Neural cell (in vitro differentiated cells): ENCODE results near the gene HOXB1. TPM values are rescaled to one million over a fixed set of nuclear protein-coding genes. Genes with fewer than 3 reads are reported as not detected.

ENCODE experiments used
- H2AFZ ChIP-seq: fragments of 200-600, 300-800 bp; sonication (generic), shearing (Covaris generic); 2 replicates; pipeline ENCODE4 v1.6.0; 2014; ENCODE audit warnings: low read depth, mild to moderate bottlenecking, antibody characterized with exemption, low read length, moderate library complexity
- H3F3A ChIP-seq: fragments of 200-600 bp; shearing (Covaris generic); 2 replicates; pipeline ENCODE4 v1.6.1; 2016; ENCODE audit warnings: mild to moderate bottlenecking, moderate library complexity, mixed read lengths, antibody characterized with exemption, low read length; ENCODE audit not compliant: insufficient read depth, poor library complexity, severe bottlenecking
- H3K27ac ChIP-seq: fragments of 200-600, 300-800 bp; sonication (generic), shearing (Covaris generic); 2 replicates; pipeline ENCODE4 v1.5.1; 2014; ENCODE audit warnings: mild to moderate bottlenecking, low read length, moderate library complexity
- H3K27me3 ChIP-seq: fragments of 300-800, 200-600 bp; sonication (generic), shearing (Covaris generic); 2 replicates; pipeline ENCODE4 v1.6.0; 2014; ENCODE audit warnings: mild to moderate bottlenecking, low read depth, low read length, moderate library complexity; ENCODE audit not compliant: insufficient read depth
- H3K36me3 ChIP-seq: fragments of 300-800, 200-600 bp; sonication (generic), shearing (Covaris generic); 2 replicates; pipeline ENCODE4 v1.5.1; 2014; ENCODE audit warnings: mild to moderate bottlenecking, antibody characterized with exemption, low read length, moderate library complexity; ENCODE audit not compliant: insufficient read depth
- H3K4me2 ChIP-seq: fragments of 300-800, 200-600 bp; sonication (generic), shearing (Covaris generic); 2 replicates; pipeline ENCODE4 v1.6.0; 2014; ENCODE audit warnings: mild to moderate bottlenecking, low read length
- H3K4me3 ChIP-seq: fragments of 300-800, 200-600 bp; sonication (generic), shearing (Covaris generic); 2 replicates; pipeline ENCODE4 v1.5.1; 2014; ENCODE audit warnings: mild to moderate bottlenecking, low read length, moderate library complexity
- H3K79me2 ChIP-seq: fragments of 200-600 bp; shearing (Covaris generic); replicated peaks from 2 replicates; pipeline ENCODE4 v1.6.0; 2014; ENCODE audit warnings: mild to moderate bottlenecking, low read length, moderate library complexity; ENCODE audit not compliant: insufficient read depth
- H3K9ac ChIP-seq: fragments of 300-800, 200-600 bp; sonication (generic), shearing (Covaris generic); 2 replicates; pipeline ENCODE4 v1.6.1; 2016; ENCODE audit warnings: mild to moderate bottlenecking, low read length, mixed read lengths
- H3K9me2 ChIP-seq: fragments of 200-600 bp; shearing (Covaris generic); 2 replicates; pipeline ENCODE4 v1.6.1; 2016; ENCODE audit warnings: mild to moderate bottlenecking, low read length, mixed read lengths; ENCODE audit not compliant: insufficient read depth
- H3K9me3 ChIP-seq: fragments of 200-600, 300-800 bp; sonication (generic), shearing (Covaris generic); 2 replicates; pipeline ENCODE4 v1.6.1; 2016; ENCODE audit warnings: mild to moderate bottlenecking, mixed run types, low read length, moderate library complexity, mixed read lengths
- H4K20me1 ChIP-seq: fragments of 200-600 bp; shearing (Covaris generic); 2 replicates; pipeline ENCODE4 v1.6.1; 2016; ENCODE audit warnings: mild to moderate bottlenecking, mixed run types; ENCODE audit not compliant: insufficient read depth
- CTCF ChIP-seq: fragments of 450-650 bp; IDR thresholded peaks from 2 replicates; pipeline ENCODE4 v1.5.1; 2014; ENCODE audit warnings: antibody characterized with exemption, mild to moderate bottlenecking, moderate library complexity; ENCODE audit not compliant: poor library complexity, severe bottlenecking
- EP300 ChIP-seq: fragments of 450-650 bp; conservative IDR thresholded peaks from 2 replicates; pipeline ENCODE4 v1.6.1; 2014; ENCODE audit warnings: antibody characterized with exemption, mild to moderate bottlenecking, moderate library complexity; ENCODE audit not compliant: poor library complexity, severe bottlenecking
- EZH2 ChIP-seq: fragments of 200-600, 300-800 bp; shearing (Covaris generic), sonication (generic); IDR thresholded peaks from 2 replicates; pipeline ENCODE4 v1.6.1; 2014; ENCODE audit warnings: antibody characterized with exemption, low read length, borderline replicate concordance, mild to moderate bottlenecking; ENCODE audit not compliant: insufficient read depth, poor library complexity, severe bottlenecking
- MXI1 ChIP-seq: fragments of 450-650 bp; conservative IDR thresholded peaks from 2 replicates; pipeline ENCODE4 v1.6.1; 2014; ENCODE audit warnings: antibody characterized with exemption, mild to moderate bottlenecking; ENCODE audit not compliant: poor library complexity, severe bottlenecking
- POLR2AphosphoS5 ChIP-seq: IDR thresholded peaks from 2 replicates; pipeline ENCODE4 v1.6.1; 2012
- RAD21 ChIP-seq: fragments of 450-650 bp; conservative IDR thresholded peaks from 2 replicates; pipeline ENCODE4 v1.6.1; 2014; ENCODE audit warnings: antibody characterized with exemption, mild to moderate bottlenecking, moderate library complexity
- REST ChIP-seq: IDR thresholded peaks from 2 replicates; pipeline ENCODE4 v1.6.1; 2012; ENCODE audit warnings: borderline replicate concordance
- SMC3 ChIP-seq: fragments of 450-650 bp; conservative IDR thresholded peaks from 2 replicates; pipeline ENCODE4 v1.6.1; 2014; ENCODE audit warnings: antibody characterized with exemption, mild to moderate bottlenecking, moderate library complexity; ENCODE audit not compliant: poor library complexity
- TAF1 ChIP-seq: IDR thresholded peaks from 2 replicates; pipeline ENCODE4 v1.6.1; 2012; ENCODE audit warnings: low read depth
- polyA plus RNA-seq: library from polyadenylated mRNA; depleted of rRNA; stranded (reverse); fragments of >200 nt; gene quantifications from 2 replicates; pipeline ENCODE4 v1.2.3, GENCODE V29; 2014

Gene HOXB1
- polyA plus RNA-seq, 1 donor from 2014 or later, result not detected

- no peaks in the 10 kb centered on the region for H3K9me2 ChIP-seq
- no peak overlapping the region for H3K9ac ChIP-seq
- H3K79me2 ChIP-seq, result no peaks in the 10 kb centered on the region
- no peaks in the 10 kb centered on the region for H3K9me3 ChIP-seq
- H3K27ac ChIP-seq, result no peak overlapping the region
- H3K36me3 ChIP-seq, result no peaks in the 10 kb centered on the region
- H2AFZ ChIP-seq, result no peak overlapping the region
- H3F3A ChIP-seq, result no peaks in the 10 kb centered on the region
- TF ChIP-seq MXI1 (no peak), REST (no peak), EZH2 (no peak), SMC3 (no peak), CTCF (no peak), TAF1 (no peak), EP300 (no peak), RAD21 (no peak), POLR2AphosphoS5 (no peak)
- no peak overlapping the region for H3K4me2 ChIP-seq
- H4K20me1 ChIP-seq, result no peaks in the 10 kb centered on the region
- H3K4me3 ChIP-seq, result no peak overlapping the region
- H3K27me3 ChIP-seq, result peaks cover 49% of the 10 kb centered on the region
Measured at GRCh38 chr17:48502901-48503300, 27.9 kb downstream of the HOXB1 start.

GRCh38 chr17:48502312-48502711 lies 28.5 kb downstream of the HOXB1 start:
- Histone ChIP-seq H2AFZ (no peak overlapping the region), H3K27ac (no peak overlapping the region), H3K4me2 (no peak overlapping the region), H3K36me3 (no peaks in the 10 kb centered on the region), H3K9me3 (no peaks in the 10 kb centered on the region), H3F3A (no peaks in the 10 kb centered on the region), H3K9ac (no peak overlapping the region), H3K9me2 (no peaks in the 10 kb centered on the region), H3K4me3 (no peak overlapping the region), H3K79me2 (no peaks in the 10 kb centered on the region), H3K27me3 (peaks cover 55% of the 10 kb centered on the region), H4K20me1 (no peaks in the 10 kb centered on the region)
- TF ChIP-seq EP300, result no peak
- no peak for TF ChIP-seq REST
- TF ChIP-seq CTCF, result no peak
- no peak for TF ChIP-seq POLR2AphosphoS5
- no peak for TF ChIP-seq RAD21
- TF ChIP-seq TAF1, result no peak
- TF ChIP-seq MXI1, result no peak
- no peak for TF ChIP-seq SMC3
- TF ChIP-seq EZH2, result no peak
